HG02642 (cell line): ENCODE data around the gene ARCN1.

Source experiments
- ATAC-seq: cut with Tn5 transposase; IDR thresholded peaks from one replicate; pipeline ENCODE4 v1.9.1; 2021; ENCODE audit warnings: mild to moderate bottlenecking; ENCODE audit not compliant: unreplicated experiment, poor library complexity

Gene ARCN1

DNA sequence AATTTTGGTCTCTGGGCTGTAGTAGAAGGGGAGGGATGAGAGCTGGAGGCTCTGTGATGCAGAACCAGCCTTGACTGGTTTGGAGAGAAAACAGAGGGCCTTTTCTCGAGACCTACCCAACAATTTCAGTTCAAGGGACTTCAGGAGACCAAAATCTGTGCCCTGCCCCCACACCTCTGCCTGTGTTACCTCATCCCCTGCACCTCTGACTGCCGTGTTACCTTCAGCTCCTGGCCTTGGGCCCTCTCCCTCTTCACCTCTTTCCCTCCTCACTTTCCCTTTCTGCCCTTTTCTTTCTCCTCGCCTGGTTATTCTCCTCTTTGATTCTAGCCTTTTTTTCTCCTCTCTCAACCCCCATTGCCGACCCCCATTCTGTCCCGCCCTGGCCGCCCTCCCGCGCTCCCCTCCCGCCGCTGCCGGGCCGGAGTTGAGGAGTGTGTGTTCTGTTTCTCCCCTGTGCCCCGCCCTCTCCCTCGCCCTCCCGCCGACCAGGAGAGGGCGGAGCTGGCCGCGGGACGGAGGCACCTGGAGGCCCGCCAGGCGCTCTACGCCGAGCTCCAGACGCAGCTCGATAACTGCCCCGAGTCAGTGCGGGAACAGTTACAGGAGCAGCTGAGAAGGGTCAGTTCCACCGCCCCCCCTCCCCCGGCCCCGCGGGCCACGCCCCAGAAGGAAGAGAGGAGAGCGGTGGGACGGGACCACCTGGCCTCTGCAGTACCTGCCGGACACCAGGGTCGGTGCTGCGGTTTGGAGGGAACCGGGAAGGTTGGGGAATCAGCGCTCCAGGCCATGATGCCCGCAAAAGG, 62.4 kb downstream of the ARCN1 start:
- ATAC-seq: no peak

DNA sequence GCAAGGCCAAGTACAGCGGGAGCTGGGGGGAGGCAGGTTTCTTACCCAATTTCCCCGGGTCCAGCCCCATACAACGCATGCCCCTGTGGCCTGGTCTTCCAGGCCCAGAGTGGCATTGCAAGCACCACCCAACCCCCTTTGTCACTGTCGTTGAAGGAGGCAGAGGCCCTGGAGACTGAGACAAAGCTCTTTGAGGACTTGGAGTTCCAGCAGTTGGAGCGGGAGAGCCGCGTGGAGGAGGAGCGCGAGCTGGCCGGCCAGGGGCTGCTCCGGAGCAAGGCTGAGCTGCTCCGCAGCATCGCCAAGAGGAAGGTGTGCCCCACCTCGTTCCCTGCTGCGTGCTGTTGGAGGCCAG, 63.0 kb downstream of the ARCN1 start:
- no peak for ATAC-seq

GRCh38 chr11:118635642-118636041, 63.4 kb downstream of the ARCN1 start:
- no peak for ATAC-seq

DNA sequence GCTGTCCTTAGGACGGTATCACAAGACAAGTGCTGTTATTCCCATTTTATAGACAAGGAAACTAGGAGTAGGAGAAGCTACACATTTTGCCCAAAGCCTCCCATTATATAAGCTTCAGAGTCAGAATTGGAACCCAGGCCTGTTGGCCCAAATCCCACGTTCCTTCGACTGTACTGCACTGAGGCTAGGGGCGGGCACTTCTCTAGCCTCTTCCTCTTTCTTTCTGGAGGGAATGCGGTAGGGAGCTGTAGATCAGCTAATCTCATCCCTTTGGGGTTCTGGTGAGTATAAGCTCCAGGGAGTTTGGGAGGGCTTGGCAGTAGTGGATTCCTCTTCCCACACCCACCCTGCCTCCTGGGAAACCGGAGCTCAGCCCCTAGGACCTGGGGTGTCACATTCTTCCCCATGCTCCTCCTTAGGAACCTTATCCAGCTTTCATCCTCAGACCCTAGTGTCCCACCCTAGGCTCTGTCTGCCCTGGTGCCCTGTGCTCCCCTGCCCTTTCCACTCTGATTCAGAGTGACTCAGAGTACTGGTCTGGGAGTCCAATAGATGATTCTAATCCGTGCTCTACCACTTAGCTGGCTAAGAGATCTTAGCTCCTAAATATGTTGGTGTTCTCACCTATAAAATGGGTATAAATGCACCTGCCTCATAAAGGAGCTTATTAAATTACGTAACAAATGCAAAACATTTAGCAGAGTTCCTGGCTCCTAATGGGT, 64.5 kb downstream of the ARCN1 start:
- no peak for ATAC-seq

GRCh38 chr11:118638726-118639125, 66.5 kb downstream of the ARCN1 start:
- ATAC-seq: no peak

DNA sequence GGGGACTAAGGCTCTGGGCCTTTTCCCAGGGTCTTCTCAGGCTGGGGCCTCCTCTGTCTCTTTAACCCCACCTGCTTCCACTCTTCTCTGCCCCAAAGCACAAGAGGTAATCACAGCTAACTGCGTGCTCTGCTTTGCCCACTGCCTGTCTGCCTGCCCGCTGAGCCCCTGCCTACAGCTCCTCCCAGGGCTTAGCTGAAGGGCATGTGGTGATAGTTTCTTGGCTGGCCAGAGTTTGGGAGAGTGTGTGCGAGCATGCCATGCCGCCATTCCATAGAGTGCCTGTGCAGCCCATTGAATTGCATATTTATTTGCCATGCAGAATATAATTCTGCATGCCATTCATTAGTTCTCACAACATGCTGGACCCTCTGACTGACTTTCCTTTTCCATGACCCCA, 67.7 kb downstream of the ARCN1 start:
- no peak for ATAC-seq

DNA sequence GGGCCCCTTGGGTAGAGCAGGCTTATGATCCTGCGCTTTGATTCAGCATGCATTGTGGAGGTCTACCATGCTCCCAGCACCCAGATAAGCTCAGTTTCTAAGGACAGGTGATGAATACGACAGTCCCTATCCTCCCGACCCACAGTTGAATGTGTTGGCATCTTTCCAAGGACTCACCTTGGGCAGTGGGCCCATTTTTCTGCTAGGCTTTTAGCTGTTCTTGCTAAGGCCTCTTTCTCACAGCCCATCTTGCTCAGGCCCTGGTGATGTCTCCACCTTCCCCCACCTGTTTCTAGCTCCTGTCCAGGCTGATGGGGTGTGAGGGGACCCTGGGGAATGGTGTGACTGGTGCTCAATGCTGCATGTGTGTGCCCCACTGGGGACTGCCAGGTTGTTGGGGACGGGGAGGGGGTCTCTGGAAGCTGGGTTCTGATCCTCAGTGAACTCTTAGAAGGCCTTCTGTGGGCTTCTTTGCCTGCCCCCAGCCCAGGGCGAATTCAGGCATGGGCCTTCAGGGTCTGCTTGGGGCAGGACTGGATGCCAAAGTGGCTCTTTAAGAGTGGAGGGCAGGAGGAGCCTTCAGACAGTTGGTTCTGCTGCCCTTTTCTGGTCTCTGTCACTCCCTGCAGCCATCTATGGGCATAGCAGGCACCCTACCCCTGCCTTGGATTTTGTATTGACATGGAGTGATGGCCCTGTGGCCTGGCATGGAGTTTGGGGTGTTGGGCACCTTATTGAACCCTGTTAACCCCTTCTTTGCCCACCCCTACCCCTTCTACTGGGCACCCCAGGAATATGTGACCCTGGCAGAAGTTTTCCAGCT, 68.3 kb downstream of the ARCN1 start:
- ATAC-seq: no peak

DNA sequence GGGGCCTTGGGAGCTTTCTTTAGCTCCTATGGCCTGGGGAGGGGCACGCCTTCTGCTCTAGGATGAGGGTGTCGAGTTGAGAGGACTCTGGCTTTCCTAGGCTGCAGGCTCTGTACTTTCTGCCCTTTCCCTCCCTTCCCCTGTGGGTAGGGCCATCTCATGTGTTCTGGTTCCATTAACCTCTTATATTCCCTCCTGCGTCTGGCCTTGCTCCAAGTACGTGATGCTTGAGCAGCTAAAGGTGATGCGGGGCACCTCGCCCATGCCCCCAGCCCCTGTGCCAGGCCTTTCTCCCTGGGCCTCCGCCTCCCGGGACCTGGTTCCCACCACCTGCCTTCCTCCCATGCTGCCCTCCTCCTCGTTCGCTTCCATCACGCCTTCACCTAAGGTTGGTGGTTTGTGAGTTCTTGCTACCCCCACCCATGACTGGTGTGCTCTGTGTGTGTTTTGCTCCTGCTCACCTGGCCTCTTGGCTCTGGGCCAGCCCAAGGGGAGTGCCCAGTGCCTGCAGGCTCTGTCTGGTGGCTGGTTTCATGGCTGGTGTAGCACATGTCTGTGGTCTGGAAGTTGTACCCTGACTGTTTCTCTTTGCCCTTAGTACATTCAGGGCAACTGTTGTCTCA, 69.3 kb downstream of the ARCN1 start:
- no peak for ATAC-seq

- no peak for ATAC-seq
Measured at GRCh38 chr11:118643142-118643994, 71.2 kb downstream of the ARCN1 start.

GRCh38 chr11:118643995-118644345, 71.8 kb downstream of the ARCN1 start:
- ATAC-seq: no peak

DNA sequence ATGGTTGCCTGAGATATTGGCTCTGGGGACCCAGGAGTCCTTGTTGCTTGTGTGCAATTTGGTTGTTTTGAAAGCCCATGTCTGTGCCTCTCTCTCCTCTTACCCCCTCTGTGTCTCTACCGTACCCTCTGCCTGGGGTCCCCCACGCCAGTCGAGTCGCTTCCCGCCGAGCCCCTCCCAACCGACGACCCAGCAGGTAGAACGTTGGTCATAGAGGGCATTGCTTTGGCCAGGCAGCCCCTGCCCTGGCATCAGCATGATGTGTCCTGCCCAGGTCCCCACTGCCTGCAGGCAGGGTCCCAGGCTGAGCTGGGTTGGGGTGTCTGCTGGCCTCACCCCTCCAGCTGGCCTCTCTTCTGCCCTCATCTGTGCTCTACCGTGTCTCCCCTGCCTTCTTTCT, 72.3 kb downstream of the ARCN1 start:
- ATAC-seq: no peak

- no peak for ATAC-seq
Measured at GRCh38 chr11:118645066-118645715, 73.0 kb downstream of the ARCN1 start.

GRCh38 chr11:118646393-118646792, 74.2 kb downstream of the ARCN1 start:
- no peak for ATAC-seq

- ATAC-seq: no peak
Measured at GRCh38 chr11:118648291-118648690, 76.1 kb downstream of the ARCN1 start.

DNA sequence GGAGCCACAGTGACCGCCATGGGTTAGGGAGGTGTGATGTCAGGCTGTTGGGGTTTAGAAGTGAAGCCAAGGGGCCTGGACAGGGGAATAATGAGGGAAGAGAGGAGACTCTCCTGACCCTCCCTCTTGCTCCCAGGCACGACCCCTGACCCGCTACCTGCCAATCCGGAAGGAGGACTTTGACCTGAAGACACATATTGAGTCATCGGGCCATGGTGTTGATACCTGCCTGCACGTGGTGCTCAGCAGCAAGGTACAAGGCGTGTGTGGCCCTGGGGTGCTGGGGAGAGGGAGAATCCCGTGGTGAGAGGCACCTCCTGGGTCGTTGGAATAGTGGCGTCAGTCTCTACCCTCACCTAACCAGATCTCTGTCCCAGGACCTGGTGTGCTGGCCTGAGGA, 77.7 kb downstream of the ARCN1 start:
- no peak for ATAC-seq

- ATAC-seq: no peak
Measured at GRCh38 chr11:118650366-118650765, 78.2 kb downstream of the ARCN1 start.

GRCh38 chr11:118651820-118652219, 79.6 kb downstream of the ARCN1 start:
- ATAC-seq: no peak
